HG03457 (cell line): Measurements from ENCODE around the gene NR1H4.
"Not testable (repeated sequence)": the region's sequence is repeated elsewhere in the genome, so short reads cannot be mapped to it uniquely, and the experiment has no call there.

Experiments used
- ATAC-seq: cut with Tn5 transposase; IDR thresholded peaks from one replicate; pipeline ENCODE4 v1.9.1; 2021; ENCODE audit warnings: moderate number of reproducible peaks; ENCODE audit not compliant: unreplicated experiment

The NR1H4 gene

GRCh38 chr12:100504804-100505203, 31.1 kb downstream of the NR1H4 start:
- no peak for ATAC-seq

- ATAC-seq = no peak
Measured at GRCh38 chr12:100508751-100509150, 35.1 kb downstream of the NR1H4 start.

GRCh38 chr12:100512692-100513091, 39.0 kb downstream of the NR1H4 start:
- no peak for ATAC-seq

GRCh38 chr12:100515968-100516367, 42.3 kb downstream of the NR1H4 start:
- ATAC-seq = no peak

- ATAC-seq = no peak
Measured at GRCh38 chr12:100518376-100518775, 44.7 kb downstream of the NR1H4 start.

GRCh38 chr12:100520048-100520769, 46.5 kb downstream of the NR1H4 start:
- no peak for ATAC-seq

- ATAC-seq = no peak
Measured at GRCh38 chr12:100521958-100522357, 48.3 kb downstream of the NR1H4 start.

- no peak for ATAC-seq
Measured at GRCh38 chr12:100528034-100528433, 54.4 kb downstream of the NR1H4 start.

- ATAC-seq = no peak
Measured at GRCh38 chr12:100528471-100529127, 54.9 kb downstream of the NR1H4 start.

- no peak for ATAC-seq
Measured at GRCh38 chr12:100529756-100530350, 56.2 kb downstream of the NR1H4 start.

GRCh38 chr12:100533376-100533775, 59.7 kb downstream of the NR1H4 start:
- ATAC-seq = no peak

- ATAC-seq = no peak
Measured at GRCh38 chr12:100534625-100535227, 61.1 kb downstream of the NR1H4 start.

- no peak for ATAC-seq
Measured at GRCh38 chr12:100539202-100539601, 65.5 kb downstream of the NR1H4 start.

GRCh38 chr12:100544165-100544564, 70.5 kb downstream of the NR1H4 start:
- no peak for ATAC-seq

GRCh38 chr12:100545092-100545491, 71.4 kb downstream of the NR1H4 start:
- no peak for ATAC-seq

GRCh38 chr12:100553936-100554335, 80.3 kb downstream of the NR1H4 start:
- no peak for ATAC-seq

- ATAC-seq = no peak
Measured at GRCh38 chr12:100554608-100555077, 81.0 kb downstream of the NR1H4 start.

- no peak for ATAC-seq
Measured at GRCh38 chr12:100555722-100556121, 82.1 kb downstream of the NR1H4 start.

GRCh38 chr12:100557357-100557756, 83.7 kb downstream of the NR1H4 start:
- ATAC-seq = no peak

- ATAC-seq = not testable (repeated sequence)
Measured at GRCh38 chr12:100559261-100559660, 85.6 kb downstream of the NR1H4 start.

- ATAC-seq = no peak
Measured at GRCh38 chr12:100564090-100564489, 90.4 kb downstream of the NR1H4 start.
